OCI-LY7 (cell line): Measurements from ENCODE around the gene CACNG8.

Experiments
- EZH2phosphoT487 ChIP-seq: fragments of 200-600 bp; sonication (generic); IDR thresholded peaks from 2 replicates; pipeline ENCODE4 v1.6.1; 2018; ENCODE audit warnings: low read depth, borderline replicate concordance, mild to moderate bottlenecking, mixed run types, antibody characterized with exemption, low read length, moderate library complexity, mixed read lengths
- TF ChIP-seq, protein P1 (sequence below): fragments of 200-600 bp; sonication (generic); conservative IDR thresholded peaks from 2 replicates; pipeline ENCODE4 v1.5.1; 2014; ENCODE audit warnings: mild to moderate bottlenecking, antibody characterized with exemption, low read length, moderate library complexity, mixed read lengths

GRCh38 chr19:53960886-53961285 lies 1.9 kb upstream of the CACNG8 start:
- TF ChIP-seq, protein P1, sequence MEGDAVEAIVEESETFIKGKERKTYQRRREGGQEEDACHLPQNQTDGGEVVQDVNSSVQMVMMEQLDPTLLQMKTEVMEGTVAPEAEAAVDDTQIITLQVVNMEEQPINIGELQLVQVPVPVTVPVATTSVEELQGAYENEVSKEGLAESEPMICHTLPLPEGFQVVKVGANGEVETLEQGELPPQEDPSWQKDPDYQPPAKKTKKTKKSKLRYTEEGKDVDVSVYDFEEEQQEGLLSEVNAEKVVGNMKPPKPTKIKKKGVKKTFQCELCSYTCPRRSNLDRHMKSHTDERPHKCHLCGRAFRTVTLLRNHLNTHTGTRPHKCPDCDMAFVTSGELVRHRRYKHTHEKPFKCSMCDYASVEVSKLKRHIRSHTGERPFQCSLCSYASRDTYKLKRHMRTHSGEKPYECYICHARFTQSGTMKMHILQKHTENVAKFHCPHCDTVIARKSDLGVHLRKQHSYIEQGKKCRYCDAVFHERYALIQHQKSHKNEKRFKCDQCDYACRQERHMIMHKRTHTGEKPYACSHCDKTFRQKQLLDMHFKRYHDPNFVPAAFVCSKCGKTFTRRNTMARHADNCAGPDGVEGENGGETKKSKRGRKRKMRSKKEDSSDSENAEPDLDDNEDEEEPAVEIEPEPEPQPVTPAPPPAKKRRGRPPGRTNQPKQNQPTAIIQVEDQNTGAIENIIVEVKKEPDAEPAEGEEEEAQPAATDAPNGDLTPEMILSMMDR, result no peak
- no peak for TF ChIP-seq EZH2phosphoT487
